Fibroblast of the aortic adventitia (primary cell): ENCODE measurements around the gene CDYL2. TPM values are rescaled to one million over a fixed set of nuclear protein-coding genes. Genes with fewer than 3 reads are reported as not detected.

Source experiments
- DNase-seq: peaks from one replicate; pipeline ENCODE4 v3.0.0-alpha.2; 2010; ENCODE audit warnings: low read depth
- H3K4me3 ChIP-seq: 2 replicates; pipeline ENCODE4 v1.5.1; 2011; ENCODE audit warnings: low read depth, mild to moderate bottlenecking, control low read depth, low read length, moderate library complexity
- total RNA-seq: library from RNA; depleted of rRNA; stranded (reverse); fragments of >200 nt; gene quantifications from 2 replicates; pipeline ENCODE4 v1.2.3, GENCODE V29; 2012; ENCODE audit warnings: low replicate concordance
- TF ChIP-seq, protein P1 (sequence below): IDR thresholded peaks from 2 replicates; pipeline ENCODE4 v1.5.1; 2011; ENCODE audit warnings: mild to moderate bottlenecking, low read length, control low read depth, inconsistent platforms; ENCODE audit not compliant: insufficient read depth

CDYL2 gene
- total RNA-seq, 1 donor: 5.2 TPM

DNA sequence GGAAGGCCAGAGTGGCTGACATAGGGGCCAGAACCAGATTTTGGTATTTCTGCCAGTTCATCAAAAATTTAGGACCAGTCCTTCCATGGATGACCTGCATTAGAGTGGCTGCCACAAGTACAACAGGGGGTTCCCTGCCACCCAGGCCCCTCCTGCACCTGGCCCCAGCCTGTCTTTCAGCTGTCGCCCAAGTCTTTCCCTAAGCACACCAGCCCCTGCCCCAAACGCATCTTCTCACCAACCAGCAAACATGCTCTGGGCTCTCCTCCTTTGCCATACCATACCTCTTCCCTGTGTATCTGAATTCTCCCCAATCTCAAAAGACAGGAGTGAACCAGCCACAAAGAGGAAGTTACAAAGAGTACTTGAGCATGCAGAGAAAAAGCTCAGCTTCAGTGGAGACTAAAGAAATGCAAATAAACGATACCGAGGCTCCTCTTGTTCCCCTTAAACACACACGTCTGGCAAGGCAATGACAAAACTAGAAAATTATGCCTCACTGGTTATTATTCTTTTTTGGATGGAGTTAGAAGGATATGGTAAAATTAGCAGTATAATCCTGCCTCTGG lies 133.0 kb downstream of the CDYL2 start:
- no peak for DNase-seq
- H3K4me3 ChIP-seq: no peak overlapping the region
- TF ChIP-seq, protein P1, sequence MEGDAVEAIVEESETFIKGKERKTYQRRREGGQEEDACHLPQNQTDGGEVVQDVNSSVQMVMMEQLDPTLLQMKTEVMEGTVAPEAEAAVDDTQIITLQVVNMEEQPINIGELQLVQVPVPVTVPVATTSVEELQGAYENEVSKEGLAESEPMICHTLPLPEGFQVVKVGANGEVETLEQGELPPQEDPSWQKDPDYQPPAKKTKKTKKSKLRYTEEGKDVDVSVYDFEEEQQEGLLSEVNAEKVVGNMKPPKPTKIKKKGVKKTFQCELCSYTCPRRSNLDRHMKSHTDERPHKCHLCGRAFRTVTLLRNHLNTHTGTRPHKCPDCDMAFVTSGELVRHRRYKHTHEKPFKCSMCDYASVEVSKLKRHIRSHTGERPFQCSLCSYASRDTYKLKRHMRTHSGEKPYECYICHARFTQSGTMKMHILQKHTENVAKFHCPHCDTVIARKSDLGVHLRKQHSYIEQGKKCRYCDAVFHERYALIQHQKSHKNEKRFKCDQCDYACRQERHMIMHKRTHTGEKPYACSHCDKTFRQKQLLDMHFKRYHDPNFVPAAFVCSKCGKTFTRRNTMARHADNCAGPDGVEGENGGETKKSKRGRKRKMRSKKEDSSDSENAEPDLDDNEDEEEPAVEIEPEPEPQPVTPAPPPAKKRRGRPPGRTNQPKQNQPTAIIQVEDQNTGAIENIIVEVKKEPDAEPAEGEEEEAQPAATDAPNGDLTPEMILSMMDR: no peak

DNA sequence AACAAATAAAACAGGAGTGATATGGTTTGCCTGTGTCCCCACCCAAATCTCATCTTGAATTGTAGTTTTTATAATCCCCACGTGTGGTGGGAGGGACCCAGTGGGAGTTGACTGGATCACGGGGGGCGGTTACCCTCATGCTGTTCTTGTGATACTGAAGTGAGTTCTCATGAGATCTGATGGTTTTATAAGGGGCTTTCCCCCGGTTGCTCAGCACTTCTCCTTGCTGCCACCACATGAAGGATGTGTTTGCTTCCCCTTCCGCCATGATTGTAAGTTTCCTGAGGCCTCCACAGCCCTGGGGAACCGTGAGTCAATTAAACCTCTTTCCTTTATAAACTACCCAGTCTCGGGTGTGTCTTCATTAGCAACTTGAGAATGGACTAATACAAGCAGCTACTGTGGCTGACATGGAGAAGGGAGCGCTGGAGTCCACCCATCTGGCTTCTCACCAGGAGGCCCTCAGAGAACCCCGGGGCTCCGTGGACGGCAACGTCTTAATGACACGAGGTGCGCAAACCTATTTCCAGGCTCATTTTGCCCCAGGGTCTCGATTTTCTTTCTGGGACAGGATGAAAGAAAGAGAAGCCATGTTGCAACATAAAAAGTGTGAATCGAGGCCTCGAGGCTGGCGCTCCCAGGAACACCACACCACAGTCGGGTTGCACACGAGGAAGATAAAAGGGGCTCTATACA lies 134.1 kb downstream of the CDYL2 start:
- TF ChIP-seq, protein P1: no peak
- DNase-seq: no peak
- no peak overlapping the region for H3K4me3 ChIP-seq

DNA sequence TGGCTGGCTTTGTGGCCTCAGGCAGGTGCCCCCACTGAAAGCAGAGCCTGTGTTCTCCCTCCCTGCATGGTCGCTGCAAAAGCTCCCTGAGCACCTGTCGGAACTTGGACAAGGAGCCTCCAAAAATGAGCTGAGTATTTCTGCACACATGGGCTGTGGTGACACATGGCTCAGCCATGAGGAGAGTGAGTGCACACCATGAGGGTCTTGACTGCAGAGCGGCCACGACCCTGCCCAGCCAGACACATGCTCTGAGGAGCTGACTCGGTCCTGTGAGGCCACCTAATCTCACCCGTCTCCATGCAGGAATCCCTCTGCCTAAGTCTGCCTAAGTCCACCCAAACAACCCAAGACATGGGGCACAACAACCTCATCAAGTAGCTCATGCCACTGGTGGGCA lies 134.7 kb downstream of the CDYL2 start:
- no peak overlapping the region for H3K4me3 ChIP-seq
- no peak for DNase-seq
- TF ChIP-seq, protein P1: no peak

DNA sequence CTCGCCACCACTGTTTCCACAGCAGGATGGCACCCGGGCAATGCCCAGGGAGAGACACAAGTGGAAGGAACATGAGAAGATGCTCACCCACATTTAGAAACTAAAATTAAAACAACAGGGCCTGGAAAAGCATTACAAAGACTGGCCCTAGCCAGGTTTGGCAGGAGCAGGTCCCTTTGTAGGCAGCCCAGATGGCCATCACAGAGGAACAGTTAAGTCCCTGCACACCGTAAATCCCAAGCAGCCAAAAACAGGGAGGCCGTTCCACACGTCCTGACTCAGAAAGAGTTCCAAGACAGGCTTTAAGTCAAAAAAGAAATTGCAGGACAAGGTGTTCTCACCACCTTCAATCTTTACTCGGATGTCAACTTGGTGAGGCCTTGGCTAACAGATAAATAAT lies 136.5 kb downstream of the CDYL2 start:
- DNase-seq: no peak
- TF ChIP-seq, protein P1: no peak
- no peak overlapping the region for H3K4me3 ChIP-seq

DNA sequence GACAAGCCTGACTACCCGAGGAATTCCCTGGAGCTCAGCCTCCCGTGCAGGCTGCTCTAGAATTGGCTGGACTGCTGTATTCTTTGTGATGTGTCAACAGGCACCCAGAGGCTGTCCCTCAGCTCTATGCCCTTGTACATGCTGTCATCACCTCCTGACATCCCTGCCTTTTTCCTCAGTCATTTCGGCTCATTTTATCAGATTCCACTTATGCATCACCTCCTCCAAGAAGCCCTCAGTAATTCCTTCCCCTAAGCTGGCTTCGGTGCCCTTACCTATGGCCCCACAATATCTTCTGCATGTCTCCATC lies 137.2 kb downstream of the CDYL2 start:
- DNase-seq: no peak

DNA sequence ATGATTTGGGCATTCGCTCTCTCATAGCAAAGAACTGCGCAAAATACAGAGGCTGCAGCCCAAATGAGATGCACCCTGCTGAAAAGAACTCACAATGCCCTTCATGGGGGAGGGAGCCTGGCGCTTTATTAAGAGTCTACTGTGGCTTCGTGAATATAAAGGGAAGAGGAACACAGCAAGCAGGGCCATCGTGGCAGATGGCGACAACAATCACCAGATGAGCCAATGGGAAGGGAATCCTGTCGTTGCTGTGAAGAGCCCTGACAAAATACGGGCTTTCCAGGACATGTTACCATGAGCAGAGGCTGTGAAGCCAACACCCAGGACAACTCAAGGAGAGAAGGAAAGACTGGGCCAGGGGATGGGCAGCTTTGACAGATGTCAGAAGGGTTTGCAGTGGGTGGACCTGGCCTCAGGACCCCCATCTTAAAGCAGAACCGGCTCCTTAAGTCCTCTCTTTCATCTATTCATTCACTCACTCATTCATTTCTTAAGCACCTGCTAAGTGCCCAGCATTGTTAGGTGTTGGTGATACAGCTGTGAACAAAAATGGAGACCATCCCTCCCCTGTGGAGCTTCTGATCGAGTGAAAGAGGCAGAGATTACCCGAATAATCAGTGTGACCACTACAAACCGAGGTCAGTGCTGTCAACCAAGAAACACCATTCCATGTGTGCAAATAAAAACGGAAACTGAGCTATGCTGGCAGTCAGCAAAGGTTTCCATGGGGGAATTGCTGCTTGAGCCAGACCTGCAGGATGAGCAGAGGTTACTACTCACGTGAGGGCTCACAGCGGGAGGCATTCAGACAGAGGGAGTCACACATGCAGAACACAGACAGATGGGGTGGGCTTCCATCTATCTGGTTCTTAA lies 137.8 kb downstream of the CDYL2 start:
- TF ChIP-seq, protein P1: no peak
- no peak for DNase-seq
- no peak overlapping the region for H3K4me3 ChIP-seq

More for the DNA sequence above, 137.2 kb downstream of the CDYL2 start:
- TF ChIP-seq, protein P1: no peak
- no peak overlapping the region for H3K4me3 ChIP-seq
